Measurements from ENCODE around the gene GLCE.

Gene GLCE

DNA sequence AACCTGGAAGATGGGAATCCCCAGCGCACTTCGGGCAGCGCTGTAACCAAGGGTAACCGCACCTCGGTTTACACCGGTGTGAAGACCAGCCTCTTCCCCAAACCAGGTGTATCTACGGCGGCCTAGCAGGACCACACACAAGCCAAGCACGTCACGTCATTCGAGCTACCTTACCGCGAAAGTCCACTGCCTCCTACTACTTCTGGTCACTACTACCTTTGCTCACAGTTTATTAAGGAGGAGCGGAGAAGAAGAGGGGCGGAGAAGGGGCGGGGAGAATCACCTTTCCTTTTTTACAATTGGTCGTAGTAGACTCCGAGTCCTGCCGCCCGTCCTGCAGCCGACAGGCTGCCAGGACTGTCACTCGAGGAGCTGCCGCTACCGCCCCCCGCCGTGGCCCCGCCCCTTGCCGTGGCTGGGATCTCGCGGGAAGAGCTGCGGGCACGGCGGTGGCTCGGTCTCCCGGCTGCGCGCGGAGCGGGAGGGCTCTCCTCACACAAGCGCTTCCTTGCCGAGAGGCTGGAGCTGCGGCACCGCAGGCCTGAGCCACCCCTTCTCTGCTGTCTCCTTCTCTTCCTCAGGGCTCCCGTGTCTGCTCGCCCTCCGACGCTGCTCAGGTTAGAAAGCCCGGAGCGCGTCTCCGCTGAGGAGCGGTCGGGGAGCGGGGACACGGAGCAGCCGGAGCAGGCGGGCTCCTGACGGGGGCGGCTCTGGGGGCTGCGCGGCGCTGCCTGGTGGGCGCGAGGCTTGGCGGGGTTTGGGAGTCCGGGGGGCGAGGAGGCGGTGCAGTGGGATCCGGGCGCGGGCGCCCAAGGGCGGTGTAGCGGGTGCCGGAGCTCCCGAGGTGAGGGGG lies at the start of gene GLCE:
Gene GLCE, plus strand, starts transcription at position 495 of the 853 bp plus-strand sequence. CDS start 95,172 bp downstream, outside the sequence.
- no peaks in the 10 kb centered on the region for H3K36me3 Mint-ChIP-seq
- peak within 1 kb of the TSS; percentile 93 for H3K27ac Mint-ChIP-seq
- no peaks in the 10 kb centered on the region for H3K9me3 Mint-ChIP-seq
- peaks cover 13 to 19% of the 10 kb centered on the region in 2 donors for H3K4me1 Mint-ChIP-seq
- DNase-seq = peak; percentile 93
- peaks cover 0 to 10% of the 10 kb centered on the region in 2 donors for H3K27me3 Mint-ChIP-seq
- peak; percentile 94 to 97 for ATAC-seq (replicated peaks)
- H3K4me3 Mint-ChIP-seq = peak within 1 kb of the TSS; percentile 95 to 96

- no peak for ATAC-seq (replicated peaks)
- Mint-ChIP-seq H3K27ac (no peak overlapping the region), H3K36me3 (no peaks in the 10 kb centered on the region), H3K27me3 (peaks cover 39 to 41% of the 10 kb centered on the region in 2 donors), H3K9me3 (no peaks in the 10 kb centered on the region), H3K4me1 (peaks cover 5 to 7% of the 10 kb centered on the region in 2 donors), H3K4me3 (no peak overlapping the region)
- DNase-seq = no peak
Observed at GRCh38 chr15:69114331-69114928, 46.0 kb upstream of the GLCE start.

DNA sequence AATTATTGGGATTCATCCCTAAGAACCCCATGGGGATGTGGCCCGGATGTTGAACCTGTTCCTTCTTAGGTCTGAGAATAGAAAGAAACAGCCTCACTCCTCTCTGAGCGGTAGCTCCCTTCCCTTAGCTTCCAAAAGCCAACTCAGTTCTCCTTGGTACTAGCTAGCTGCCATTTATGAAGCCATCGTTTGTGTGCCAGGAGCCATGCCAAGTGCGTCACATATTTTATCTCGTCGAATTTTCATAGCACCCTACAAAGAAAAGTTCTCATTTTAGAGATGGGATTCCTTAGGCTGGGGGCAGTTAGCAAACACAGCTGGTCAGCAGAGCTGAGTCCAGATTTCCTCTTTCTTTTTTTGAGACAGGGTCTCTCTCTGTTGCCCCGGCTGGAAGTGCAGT lies 45.4 kb upstream of the GLCE start:
- no peak for DNase-seq

DNA sequence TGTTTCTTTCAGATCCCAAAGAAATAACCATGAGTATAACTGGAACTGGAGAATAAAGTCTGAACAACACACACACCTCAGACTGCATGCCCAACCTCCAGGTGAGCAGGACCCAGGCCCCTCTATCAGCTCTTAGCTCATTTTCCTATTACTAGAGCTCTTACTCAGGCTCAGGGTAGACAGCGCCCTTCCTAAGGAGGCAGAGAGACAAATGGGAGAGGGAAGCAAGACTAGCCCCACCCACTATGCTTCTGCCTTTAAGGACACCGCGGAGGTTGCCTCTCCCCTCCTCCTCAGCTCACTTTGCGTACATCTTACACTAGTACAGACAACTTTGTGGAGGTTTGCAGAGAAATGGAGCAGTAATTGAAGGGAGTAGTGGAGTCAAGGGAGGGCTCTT lies 44.0 kb upstream of the GLCE start:
- no peak for ATAC-seq (replicated peaks)
- Mint-ChIP-seq H3K27me3 (peaks cover 43 to 44% of the 10 kb centered on the region in 2 donors), H3K4me1 (peaks cover 5 to 7% of the 10 kb centered on the region in 2 donors), H3K27ac (no peak overlapping the region), H3K4me3 (no peak overlapping the region), H3K36me3 (no peaks in the 10 kb centered on the region), H3K9me3 (no peaks in the 10 kb centered on the region)
- DNase-seq = no peak

More for the DNA sequence above, 45.4 kb upstream of the GLCE start:
- no peaks in the 10 kb centered on the region for H3K36me3 Mint-ChIP-seq
- no peaks in the 10 kb centered on the region for H3K9me3 Mint-ChIP-seq
- no peak overlapping the region for H3K4me3 Mint-ChIP-seq
- H3K4me1 Mint-ChIP-seq = peaks cover 5 to 7% of the 10 kb centered on the region in 2 donors
- H3K27ac Mint-ChIP-seq = no peak overlapping the region
- no peak for ATAC-seq (replicated peaks)
- peaks cover 41 to 43% of the 10 kb centered on the region in 2 donors for H3K27me3 Mint-ChIP-seq

- Mint-ChIP-seq H3K27me3 (peaks cover 43 to 48% of the 10 kb centered on the region in 2 donors), H3K4me3 (no peak overlapping the region), H3K9me3 (no peaks in the 10 kb centered on the region), H3K4me1 (peaks cover 5 to 7% of the 10 kb centered on the region in 2 donors), H3K27ac (no peak overlapping the region), H3K36me3 (no peaks in the 10 kb centered on the region)
- DNase-seq (no peak), ATAC-seq (replicated peaks) (no peak)
Observed at GRCh38 chr15:69117431-69117871, 43.0 kb upstream of the GLCE start.

GRCh38 chr15:69118089-69118488 lies 42.3 kb upstream of the GLCE start:
- H3K4me3 Mint-ChIP-seq = no peak overlapping the region
- ATAC-seq (replicated peaks) (no peak), DNase-seq (no peak)
- peaks cover 43 to 48% of the 10 kb centered on the region in 2 donors for H3K27me3 Mint-ChIP-seq
- peaks cover 5 to 7% of the 10 kb centered on the region in 2 donors for H3K4me1 Mint-ChIP-seq
- no peaks in the 10 kb centered on the region for H3K9me3 Mint-ChIP-seq
- H3K27ac Mint-ChIP-seq = no peak overlapping the region
- no peaks in the 10 kb centered on the region for H3K36me3 Mint-ChIP-seq

DNA sequence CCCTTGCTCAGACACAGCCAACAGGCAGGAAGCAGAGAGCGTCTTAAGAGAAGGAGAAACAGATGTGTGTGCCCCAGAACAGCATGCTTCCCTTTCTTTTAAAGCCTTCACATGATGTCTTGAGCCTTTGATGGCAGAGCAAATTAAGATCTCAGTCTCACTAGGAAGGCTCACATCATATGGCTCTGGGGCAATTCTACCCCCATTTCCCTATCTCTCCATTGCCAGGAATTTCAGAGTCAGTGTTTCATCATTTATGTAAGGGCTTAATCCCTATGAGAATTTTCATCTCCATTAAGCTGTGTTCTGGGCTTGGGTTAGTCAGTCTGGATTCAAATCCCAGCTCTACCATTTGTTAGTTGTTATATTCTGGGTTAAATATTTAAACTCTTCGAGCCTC lies 41.4 kb upstream of the GLCE start:
- H3K4me1 Mint-ChIP-seq = peaks cover 5 to 7% of the 10 kb centered on the region in 2 donors
- H3K27me3 Mint-ChIP-seq = peaks cover 38 to 41% of the 10 kb centered on the region in 2 donors
- no peaks in the 10 kb centered on the region for H3K9me3 Mint-ChIP-seq
- no peak overlapping the region for H3K27ac Mint-ChIP-seq
- ATAC-seq (replicated peaks) (no peak), DNase-seq (no peak)
- H3K4me3 Mint-ChIP-seq = no peak overlapping the region
- H3K36me3 Mint-ChIP-seq = no peaks in the 10 kb centered on the region

- ATAC-seq (replicated peaks) = no peak
- Mint-ChIP-seq H3K27ac (no peak overlapping the region), H3K4me3 (no peak overlapping the region)
Observed at GRCh38 chr15:69119683-69120395, 40.6 kb upstream of the GLCE start.

DNA sequence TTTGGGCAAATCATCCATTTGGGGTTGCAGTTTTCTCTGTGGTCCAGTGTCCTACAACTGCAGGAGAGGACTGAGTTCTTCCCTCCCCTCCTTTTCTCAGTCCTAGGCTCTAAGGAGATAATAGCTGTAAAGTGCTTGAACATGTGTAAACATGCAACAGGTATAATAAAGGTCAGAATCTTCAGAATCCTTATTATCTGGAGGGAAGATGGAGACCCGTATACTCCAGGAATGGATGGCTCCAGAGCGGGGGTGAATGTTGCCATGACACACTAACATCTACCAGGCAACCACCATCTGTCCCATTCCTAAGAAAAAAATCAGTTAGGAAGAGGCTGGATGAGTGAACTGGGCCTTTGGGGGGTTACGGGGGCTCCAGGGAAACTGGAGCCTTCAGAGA lies 39.7 kb upstream of the GLCE start:
- Mint-ChIP-seq H3K4me3 (no peak overlapping the region), H3K27ac (no peak overlapping the region), H3K9me3 (no peaks in the 10 kb centered on the region), H3K4me1 (peaks cover 5 to 7% of the 10 kb centered on the region in 2 donors), H3K27me3 (peaks cover 23 to 26% of the 10 kb centered on the region in 2 donors), H3K36me3 (no peaks in the 10 kb centered on the region)
- no peak for DNase-seq
- ATAC-seq (replicated peaks) = no peak

More at GRCh38 chr15:69119683-69120395, 40.6 kb upstream of the GLCE start:
- Mint-ChIP-seq H3K9me3 (no peaks in the 10 kb centered on the region), H3K27me3 (peaks cover 32 to 33% of the 10 kb centered on the region in 2 donors), H3K4me1 (peaks cover 5 to 7% of the 10 kb centered on the region in 2 donors), H3K36me3 (no peaks in the 10 kb centered on the region)
- no peak for DNase-seq

GRCh38 chr15:69121198-69121828 lies 39.1 kb upstream of the GLCE start:
- Mint-ChIP-seq H3K27ac (no peak overlapping the region), H3K27me3 (peaks cover 19 to 20% of the 10 kb centered on the region in 2 donors), H3K4me3 (no peak overlapping the region), H3K4me1 (peaks cover 5 to 7% of the 10 kb centered on the region in 2 donors), H3K36me3 (no peaks in the 10 kb centered on the region), H3K9me3 (no peaks in the 10 kb centered on the region)
- DNase-seq (no peak), ATAC-seq (replicated peaks) (no peak)

- no peak for DNase-seq
- H3K4me1 Mint-ChIP-seq = no peaks in the 10 kb centered on the region
- peaks cover 0 to 7% of the 10 kb centered on the region in 2 donors for H3K27me3 Mint-ChIP-seq
- no peak overlapping the region for H3K27ac Mint-ChIP-seq
- H3K36me3 Mint-ChIP-seq = no peaks in the 10 kb centered on the region
- no peak for ATAC-seq (replicated peaks)
- H3K9me3 Mint-ChIP-seq = no peaks in the 10 kb centered on the region
- no peak overlapping the region for H3K4me3 Mint-ChIP-seq
Observed at GRCh38 chr15:69125236-69125635, 35.2 kb upstream of the GLCE start.

DNA sequence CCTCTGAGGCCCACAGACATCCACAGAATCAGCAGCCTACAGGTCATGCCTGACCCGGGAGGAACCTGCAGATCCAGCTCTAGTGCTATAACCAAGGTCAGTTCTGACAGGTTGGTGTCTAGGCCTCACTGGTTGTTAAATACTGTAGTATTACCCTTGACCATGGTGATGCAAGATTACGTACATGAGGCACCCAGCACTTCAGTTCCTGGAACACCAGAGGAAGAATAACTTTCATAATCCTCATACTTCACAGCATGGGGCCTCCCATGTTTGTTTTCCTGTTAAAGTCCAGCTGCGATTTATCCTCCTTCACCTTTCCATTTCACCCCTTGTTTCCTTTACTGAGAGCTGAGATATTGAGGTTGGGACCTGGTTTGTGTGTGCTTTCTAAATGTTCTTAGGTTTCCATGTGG lies 34.4 kb upstream of the GLCE start:
- no peak overlapping the region for H3K27ac Mint-ChIP-seq
- H3K36me3 Mint-ChIP-seq = no peaks in the 10 kb centered on the region
- no peak for ATAC-seq (replicated peaks)
- no peak overlapping the region for H3K4me3 Mint-ChIP-seq
- no peaks in the 10 kb centered on the region for H3K9me3 Mint-ChIP-seq
- peaks cover 0 to 7% of the 10 kb centered on the region in 2 donors for H3K27me3 Mint-ChIP-seq
- peaks cover under 1 to 2% of the 10 kb centered on the region in 2 donors for H3K4me1 Mint-ChIP-seq
- DNase-seq = no peak

- Mint-ChIP-seq H3K4me1 (peaks cover 12 to 15% of the 10 kb centered on the region in 2 donors), H3K27ac (no peak overlapping the region), H3K4me3 (no peak overlapping the region), H3K9me3 (no peaks in the 10 kb centered on the region), H3K36me3 (no peaks in the 10 kb centered on the region), H3K27me3 (no peaks in the 10 kb centered on the region)
- no peak for ATAC-seq (replicated peaks)
- no peak for DNase-seq
Observed at GRCh38 chr15:69127306-69127705, 33.1 kb upstream of the GLCE start.

Data from stimulated activated naive B cell treated with anti-CD40 and anti-IgM and Interleukin-4, amounts not matched to agents 10 μg/mL and 1 μg/mL and 100 μg/mL, for 72 hours (primary cell).